GM10266 (cell line): ENCODE measurements around the gene LAMC3.

Source experiments
- DNase-seq: peaks from one replicate; pipeline ENCODE4 v3.0.0; 2012; ENCODE audit errors: extremely low spot score
- CTCF ChIP-seq: IDR thresholded peaks from 2 replicates; pipeline ENCODE4 v1.5.1; 2012; ENCODE audit warnings: mild to moderate bottlenecking, low read depth; ENCODE audit not compliant: control insufficient read depth, insufficient read depth; ENCODE audit errors: missing control alignments

Gene LAMC3

DNA sequence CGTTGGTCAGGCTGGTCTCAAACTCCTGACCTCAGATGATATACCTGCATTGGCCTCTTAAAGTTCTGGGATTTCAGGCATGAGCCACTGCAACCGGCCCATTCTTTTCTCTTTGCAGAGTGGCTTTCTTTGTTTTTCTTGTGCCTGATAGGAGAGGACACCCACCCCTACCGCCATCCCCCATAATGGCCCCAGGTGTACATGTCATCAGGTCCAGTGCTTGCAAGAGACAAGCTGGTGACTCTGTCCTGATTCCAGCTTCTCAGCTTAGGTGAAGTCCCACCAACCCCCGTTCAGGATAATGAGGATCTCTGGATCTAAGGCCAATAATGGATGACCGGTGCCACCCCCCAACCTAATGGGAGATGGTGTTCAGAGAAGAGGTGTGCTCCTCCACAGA, 85.0 kb downstream of the LAMC3 start:
- DNase-seq: no peak
- no peak for TF ChIP-seq CTCF

DNA sequence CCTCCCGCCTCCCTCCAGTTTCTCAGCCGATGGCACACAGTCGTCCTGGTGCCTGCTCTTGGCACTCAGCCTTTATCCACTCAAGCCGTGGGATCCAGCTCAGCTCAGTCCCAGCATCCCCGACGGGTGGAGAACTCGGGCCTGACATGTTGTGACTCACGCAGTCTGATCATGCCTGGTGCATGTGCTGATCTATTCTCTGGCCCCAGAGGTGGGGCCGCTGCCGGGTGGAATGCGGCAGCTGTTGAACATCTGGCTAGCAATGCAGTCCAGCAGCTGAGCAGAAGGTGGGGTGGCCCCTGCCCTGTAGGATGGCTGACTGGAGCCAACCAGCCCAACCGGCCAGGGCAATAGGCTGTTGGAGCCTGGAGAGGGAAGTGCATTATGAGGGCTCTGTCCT, 85.6 kb downstream of the LAMC3 start:
- no peak for DNase-seq
- no peak for TF ChIP-seq CTCF

DNA sequence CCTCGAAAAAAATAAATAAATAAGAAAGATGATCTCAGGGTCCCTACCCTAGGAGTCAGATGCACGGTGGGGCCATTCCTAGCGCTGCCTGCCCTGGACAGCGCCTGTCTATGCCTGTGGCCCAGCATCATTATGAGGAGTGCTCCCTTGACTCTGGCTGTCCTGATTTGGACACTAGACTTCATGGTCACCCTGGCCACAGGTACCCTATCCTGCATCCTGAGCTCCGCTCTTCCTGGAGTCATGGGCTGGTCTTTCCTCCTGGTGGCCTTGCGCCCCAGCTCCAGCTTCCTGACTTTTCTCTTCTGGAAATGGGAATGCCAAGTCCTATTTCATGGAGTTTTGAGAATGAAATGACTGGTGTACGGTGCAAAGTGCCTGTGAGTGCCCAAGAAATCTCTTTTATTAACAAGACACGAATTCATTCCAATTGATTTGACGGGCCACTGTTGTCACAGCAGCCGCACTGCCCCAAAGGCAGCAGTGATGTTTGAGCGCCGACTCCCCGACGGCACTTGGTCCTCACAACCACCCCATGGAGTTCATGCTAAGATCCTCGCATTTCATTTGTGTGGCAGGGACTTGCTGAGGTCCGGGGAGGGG, 86.8 kb downstream of the LAMC3 start:
- no peak for TF ChIP-seq CTCF
- no peak for DNase-seq

DNA sequence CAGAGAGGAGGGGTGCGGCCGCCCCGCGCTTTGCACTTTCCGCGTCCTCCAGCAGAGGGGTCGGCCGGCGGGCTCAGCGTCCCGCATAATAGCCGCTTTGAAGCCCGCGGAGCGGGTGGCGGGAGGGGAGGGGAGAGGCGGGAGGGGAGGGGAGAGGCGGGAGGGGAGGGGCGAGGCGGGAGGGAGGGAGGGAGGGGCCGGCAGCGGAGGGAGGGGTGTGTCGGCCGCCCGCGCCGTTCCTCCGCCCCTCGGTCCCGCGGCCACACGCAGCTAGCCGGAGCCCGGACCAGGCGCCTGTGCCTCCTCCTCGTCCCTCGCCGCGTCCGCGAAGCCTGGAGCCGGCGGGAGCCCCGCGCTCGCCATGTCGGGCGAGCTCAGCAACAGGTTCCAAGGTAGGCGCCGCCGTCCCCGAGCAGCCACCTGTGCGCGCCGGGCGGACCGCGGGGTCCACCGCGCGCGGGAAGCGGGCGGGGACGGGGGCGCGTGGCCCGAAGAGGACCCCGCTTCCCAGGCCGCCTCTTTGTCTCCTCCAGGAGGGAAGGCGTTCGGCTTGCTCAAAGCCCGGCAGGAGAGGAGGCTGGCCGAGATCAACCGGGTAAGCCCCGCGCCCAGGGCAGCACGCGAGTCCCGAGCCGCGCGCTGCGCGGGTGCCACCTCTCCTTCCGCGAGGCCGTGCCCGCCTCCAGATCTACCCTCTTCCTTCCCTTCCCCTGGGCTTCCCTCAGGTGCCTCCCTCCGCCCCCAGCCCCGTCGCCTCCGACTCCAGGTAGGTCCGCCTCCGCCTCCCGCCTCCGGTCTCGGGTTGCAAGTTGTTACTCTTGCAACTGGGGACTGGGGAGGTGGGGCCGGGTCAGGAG, 87.5 kb downstream of the LAMC3 start, which contains the start of gene AIF1L:
TSS of gene AIF1L (plus strand) at position 263 of the 857 bp plus-strand sequence. CDS start at position 362, 99 bp downstream.
- DNase-seq: peak; percentile 67
- TF ChIP-seq CTCF: no peak

- TF ChIP-seq CTCF: no peak
- no peak for DNase-seq
Observed at GRCh38 chr9:131097126-131097947, 88.4 kb downstream of the LAMC3 start.

- TF ChIP-seq CTCF: no peak
- DNase-seq: no peak
Observed at GRCh38 chr9:131097948-131098278, 88.9 kb downstream of the LAMC3 start.
